Measurements from ENCODE around the gene PHOSPHO2.

DNA sequence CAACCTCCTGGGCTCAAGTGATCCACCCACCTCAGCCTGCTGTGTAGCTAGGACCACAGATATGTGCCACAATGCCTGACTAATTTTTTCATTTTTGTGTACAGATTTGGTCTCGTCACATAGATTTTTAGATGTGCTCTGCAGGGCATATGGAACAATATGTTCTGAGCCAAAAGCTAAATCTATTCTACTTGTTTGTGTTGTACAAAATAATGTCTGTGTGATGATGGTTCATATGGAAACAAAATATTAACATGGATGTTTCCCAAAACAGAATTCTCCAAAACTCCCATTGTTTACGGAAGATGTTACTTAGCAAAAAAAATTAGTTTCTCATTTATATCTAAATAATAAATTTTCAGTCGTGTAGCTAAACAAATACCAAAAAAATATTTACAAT is 26.7 kb downstream of the PHOSPHO2 start:
- TF ChIP-seq, protein P1, sequence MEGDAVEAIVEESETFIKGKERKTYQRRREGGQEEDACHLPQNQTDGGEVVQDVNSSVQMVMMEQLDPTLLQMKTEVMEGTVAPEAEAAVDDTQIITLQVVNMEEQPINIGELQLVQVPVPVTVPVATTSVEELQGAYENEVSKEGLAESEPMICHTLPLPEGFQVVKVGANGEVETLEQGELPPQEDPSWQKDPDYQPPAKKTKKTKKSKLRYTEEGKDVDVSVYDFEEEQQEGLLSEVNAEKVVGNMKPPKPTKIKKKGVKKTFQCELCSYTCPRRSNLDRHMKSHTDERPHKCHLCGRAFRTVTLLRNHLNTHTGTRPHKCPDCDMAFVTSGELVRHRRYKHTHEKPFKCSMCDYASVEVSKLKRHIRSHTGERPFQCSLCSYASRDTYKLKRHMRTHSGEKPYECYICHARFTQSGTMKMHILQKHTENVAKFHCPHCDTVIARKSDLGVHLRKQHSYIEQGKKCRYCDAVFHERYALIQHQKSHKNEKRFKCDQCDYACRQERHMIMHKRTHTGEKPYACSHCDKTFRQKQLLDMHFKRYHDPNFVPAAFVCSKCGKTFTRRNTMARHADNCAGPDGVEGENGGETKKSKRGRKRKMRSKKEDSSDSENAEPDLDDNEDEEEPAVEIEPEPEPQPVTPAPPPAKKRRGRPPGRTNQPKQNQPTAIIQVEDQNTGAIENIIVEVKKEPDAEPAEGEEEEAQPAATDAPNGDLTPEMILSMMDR (IDR thresholded peaks at IDR 0.05), result no peak
- no peak for TF ChIP-seq POLR2AphosphoS5 (IDR thresholded peaks at IDR 0.05)

All from prostate gland (tissue), 2 donors.